Measurements from ENCODE around the gene PATJ. TPM values are rescaled to one million over a fixed set of nuclear protein-coding genes. Genes with fewer than 3 reads are reported as not detected.

Gene PATJ
- total RNA-seq, 1 donor from 2014 or later = 11.3 TPM

DNA sequence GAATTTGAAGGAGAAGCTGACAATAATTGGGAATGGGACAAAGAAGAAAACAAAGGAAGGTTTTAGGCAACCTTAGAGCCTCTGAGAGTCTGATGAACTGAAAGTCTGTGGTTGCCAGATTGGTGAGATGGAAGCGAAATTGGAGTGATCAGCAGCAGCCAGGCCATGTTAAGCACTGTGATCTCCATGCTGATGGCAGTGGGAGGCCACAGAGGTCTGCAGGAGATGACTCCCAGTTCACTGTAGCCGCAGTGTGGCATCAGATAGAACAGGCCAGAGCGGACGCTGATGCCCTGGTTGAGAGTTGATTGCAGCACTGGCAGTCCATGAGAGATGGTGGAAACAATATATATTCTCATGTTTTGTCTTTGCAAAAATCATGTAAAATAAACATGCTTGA lies 314.9 kb downstream of the PATJ start:
- TF ChIP-seq, protein P1, sequence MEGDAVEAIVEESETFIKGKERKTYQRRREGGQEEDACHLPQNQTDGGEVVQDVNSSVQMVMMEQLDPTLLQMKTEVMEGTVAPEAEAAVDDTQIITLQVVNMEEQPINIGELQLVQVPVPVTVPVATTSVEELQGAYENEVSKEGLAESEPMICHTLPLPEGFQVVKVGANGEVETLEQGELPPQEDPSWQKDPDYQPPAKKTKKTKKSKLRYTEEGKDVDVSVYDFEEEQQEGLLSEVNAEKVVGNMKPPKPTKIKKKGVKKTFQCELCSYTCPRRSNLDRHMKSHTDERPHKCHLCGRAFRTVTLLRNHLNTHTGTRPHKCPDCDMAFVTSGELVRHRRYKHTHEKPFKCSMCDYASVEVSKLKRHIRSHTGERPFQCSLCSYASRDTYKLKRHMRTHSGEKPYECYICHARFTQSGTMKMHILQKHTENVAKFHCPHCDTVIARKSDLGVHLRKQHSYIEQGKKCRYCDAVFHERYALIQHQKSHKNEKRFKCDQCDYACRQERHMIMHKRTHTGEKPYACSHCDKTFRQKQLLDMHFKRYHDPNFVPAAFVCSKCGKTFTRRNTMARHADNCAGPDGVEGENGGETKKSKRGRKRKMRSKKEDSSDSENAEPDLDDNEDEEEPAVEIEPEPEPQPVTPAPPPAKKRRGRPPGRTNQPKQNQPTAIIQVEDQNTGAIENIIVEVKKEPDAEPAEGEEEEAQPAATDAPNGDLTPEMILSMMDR (IDR thresholded peaks at IDR 0.05) = no peak
- Mint-ChIP-seq H3K36me3 (ENCODE audit: unreplicated experiment) (no peaks in the 10 kb centered on the region), H3K27ac (ENCODE audit: unreplicated experiment) (no peak overlapping the region), H3K4me1 (ENCODE audit: unreplicated experiment) (peaks cover 14% of the 10 kb centered on the region), H3K4me3 (ENCODE audit: unreplicated experiment) (no peak overlapping the region), H3K27me3 (ENCODE audit: unreplicated experiment) (no peaks in the 10 kb centered on the region), H3K9me3 (ENCODE audit: unreplicated experiment) (no peaks in the 10 kb centered on the region)
- no peak for DNase-seq (ENCODE audit: extremely low spot score, unreplicated experiment)

DNA sequence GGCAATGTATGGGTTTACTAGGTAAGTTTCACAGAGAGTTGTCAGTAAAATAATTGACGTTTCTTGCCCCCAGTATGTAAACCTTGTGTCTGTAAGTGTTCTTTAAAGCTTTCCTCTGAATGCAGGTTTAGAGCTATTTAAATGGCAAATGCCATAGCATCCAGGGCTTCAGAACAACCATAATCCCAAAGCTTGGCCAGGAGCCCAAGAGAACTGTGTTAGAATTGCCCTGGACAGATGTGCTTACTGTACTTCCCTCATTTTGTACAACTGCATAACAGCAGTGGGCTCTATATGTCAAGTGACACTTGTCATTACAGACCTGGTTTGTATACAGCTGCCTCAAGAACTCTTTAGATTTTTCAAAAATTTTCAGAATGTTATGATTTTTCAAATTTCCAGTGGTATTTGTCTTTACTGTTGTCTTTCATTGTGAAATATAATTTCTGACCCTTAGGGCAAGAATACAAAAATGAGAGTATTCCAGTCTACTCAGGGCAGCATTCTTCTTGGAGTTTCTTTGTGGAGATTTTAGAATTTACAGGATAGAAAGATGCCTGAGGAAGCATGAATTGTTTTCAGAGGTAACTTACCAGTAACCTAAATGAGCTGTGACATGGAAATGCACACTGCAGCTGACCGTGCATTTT lies 315.5 kb downstream of the PATJ start:
- Mint-ChIP-seq H3K9me3 (ENCODE audit: unreplicated experiment) (no peaks in the 10 kb centered on the region), H3K4me1 (ENCODE audit: unreplicated experiment) (peaks cover 14% of the 10 kb centered on the region), H3K36me3 (ENCODE audit: unreplicated experiment) (no peaks in the 10 kb centered on the region), H3K27ac (ENCODE audit: unreplicated experiment) (no peak overlapping the region), H3K4me3 (ENCODE audit: unreplicated experiment) (no peak overlapping the region), H3K27me3 (ENCODE audit: unreplicated experiment) (no peaks in the 10 kb centered on the region)
- DNase-seq (ENCODE audit: extremely low spot score, unreplicated experiment) = no peak
- TF ChIP-seq, protein P1 (IDR thresholded peaks at IDR 0.05) = no peak

DNA sequence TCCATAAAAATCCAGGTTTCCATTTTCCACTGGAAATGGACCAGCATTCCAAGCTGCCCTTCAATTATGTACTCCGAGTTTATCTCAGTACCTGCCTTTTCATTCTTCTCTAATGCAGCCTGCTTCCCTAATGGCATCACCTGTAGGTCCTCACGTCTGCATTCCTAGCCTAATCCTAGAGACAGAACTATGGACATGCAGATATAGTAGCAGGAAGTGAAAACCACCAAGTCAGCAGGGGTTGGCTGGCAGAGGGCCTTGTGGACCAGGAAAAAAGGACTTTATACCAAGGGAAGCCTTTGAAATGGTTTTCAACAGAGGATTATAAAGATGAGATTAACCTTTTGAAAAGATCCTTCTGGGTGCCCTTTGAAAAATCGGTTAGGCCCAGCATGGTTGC lies 316.7 kb downstream of the PATJ start:
- Mint-ChIP-seq H3K4me3 (ENCODE audit: unreplicated experiment) (no peak overlapping the region), H3K9me3 (ENCODE audit: unreplicated experiment) (no peaks in the 10 kb centered on the region), H3K27ac (ENCODE audit: unreplicated experiment) (no peak overlapping the region), H3K27me3 (ENCODE audit: unreplicated experiment) (no peaks in the 10 kb centered on the region), H3K4me1 (ENCODE audit: unreplicated experiment) (peaks cover 14% of the 10 kb centered on the region), H3K36me3 (ENCODE audit: unreplicated experiment) (no peaks in the 10 kb centered on the region)
- TF ChIP-seq, protein P1 (IDR thresholded peaks at IDR 0.05) = no peak
- DNase-seq (ENCODE audit: extremely low spot score, unreplicated experiment) = no peak

- Mint-ChIP-seq H3K4me3 (ENCODE audit: unreplicated experiment) (no peak overlapping the region), H3K9me3 (ENCODE audit: unreplicated experiment) (no peaks in the 10 kb centered on the region), H3K27ac (ENCODE audit: unreplicated experiment) (no peak overlapping the region), H3K27me3 (ENCODE audit: unreplicated experiment) (no peaks in the 10 kb centered on the region), H3K36me3 (ENCODE audit: unreplicated experiment) (no peaks in the 10 kb centered on the region), H3K4me1 (ENCODE audit: unreplicated experiment) (peaks cover 13% of the 10 kb centered on the region)
- no peak for DNase-seq (ENCODE audit: extremely low spot score, unreplicated experiment)
- TF ChIP-seq, protein P1 (IDR thresholded peaks at IDR 0.05) = no peak
These were observed 319.8 kb downstream of the PATJ start for GRCh38 chr1:62062087-62062486.

GRCh38 chr1:62064829-62065407 lies 322.6 kb downstream of the PATJ start:
- no peaks in the 10 kb centered on the region for H3K27me3 Mint-ChIP-seq (ENCODE audit: unreplicated experiment)
- no peak overlapping the region for H3K27ac Mint-ChIP-seq (ENCODE audit: unreplicated experiment)
- no peaks in the 10 kb centered on the region for H3K4me1 Mint-ChIP-seq (ENCODE audit: unreplicated experiment)
- H3K36me3 Mint-ChIP-seq (ENCODE audit: unreplicated experiment) = no peaks in the 10 kb centered on the region
- TF ChIP-seq, protein P1 (IDR thresholded peaks at IDR 0.05) = no peak
- H3K4me3 Mint-ChIP-seq (ENCODE audit: unreplicated experiment) = no peak overlapping the region
- DNase-seq (ENCODE audit: extremely low spot score, unreplicated experiment) = no peak
- no peaks in the 10 kb centered on the region for H3K9me3 Mint-ChIP-seq (ENCODE audit: unreplicated experiment)
